Measurements from ENCODE around the gene HAL.

DNA sequence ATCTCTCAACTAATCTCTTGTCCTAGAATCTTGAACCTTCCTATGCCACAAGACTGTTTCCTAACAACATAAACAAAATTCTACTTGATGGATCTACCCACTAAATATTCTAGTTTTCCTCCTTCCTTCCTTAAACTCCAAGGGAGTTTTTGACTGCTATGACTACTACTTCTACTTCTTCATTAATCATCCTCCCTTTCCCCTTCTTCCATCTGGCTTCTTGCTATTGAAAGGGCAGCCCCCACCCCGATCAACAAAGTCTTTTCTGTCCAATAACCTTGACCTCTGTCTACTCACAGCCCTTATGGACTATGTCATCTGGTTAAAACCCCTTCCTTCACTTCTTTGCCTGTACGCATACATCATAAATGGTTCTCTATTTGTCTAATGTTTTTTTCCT, 33.7 kb upstream of the HAL start:
- TF ChIP-seq TAF1 (conservative IDR thresholded peaks at IDR 0.05) (no peak), RXRA (IDR thresholded peaks at IDR 0.05) (no peak), GABPA (IDR thresholded peaks at IDR 0.05 in 1 of 2, conservative IDR thresholded peaks at IDR 0.05 in 1 of 2) (no peak), YY1 (IDR thresholded peaks at IDR 0.05) (no peak), SP1 (IDR thresholded peaks at IDR 0.05) (no peak), EGR1 (IDR thresholded peaks at IDR 0.05; ENCODE audit: low read depth in 2 of 2) (no peak), NR2F2 (IDR thresholded peaks at IDR 0.05) (no peak), HNF4A (conservative IDR thresholded peaks at IDR 0.05) (no peak)
- TF ChIP-seq, protein P1, sequence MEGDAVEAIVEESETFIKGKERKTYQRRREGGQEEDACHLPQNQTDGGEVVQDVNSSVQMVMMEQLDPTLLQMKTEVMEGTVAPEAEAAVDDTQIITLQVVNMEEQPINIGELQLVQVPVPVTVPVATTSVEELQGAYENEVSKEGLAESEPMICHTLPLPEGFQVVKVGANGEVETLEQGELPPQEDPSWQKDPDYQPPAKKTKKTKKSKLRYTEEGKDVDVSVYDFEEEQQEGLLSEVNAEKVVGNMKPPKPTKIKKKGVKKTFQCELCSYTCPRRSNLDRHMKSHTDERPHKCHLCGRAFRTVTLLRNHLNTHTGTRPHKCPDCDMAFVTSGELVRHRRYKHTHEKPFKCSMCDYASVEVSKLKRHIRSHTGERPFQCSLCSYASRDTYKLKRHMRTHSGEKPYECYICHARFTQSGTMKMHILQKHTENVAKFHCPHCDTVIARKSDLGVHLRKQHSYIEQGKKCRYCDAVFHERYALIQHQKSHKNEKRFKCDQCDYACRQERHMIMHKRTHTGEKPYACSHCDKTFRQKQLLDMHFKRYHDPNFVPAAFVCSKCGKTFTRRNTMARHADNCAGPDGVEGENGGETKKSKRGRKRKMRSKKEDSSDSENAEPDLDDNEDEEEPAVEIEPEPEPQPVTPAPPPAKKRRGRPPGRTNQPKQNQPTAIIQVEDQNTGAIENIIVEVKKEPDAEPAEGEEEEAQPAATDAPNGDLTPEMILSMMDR (IDR thresholded peaks at IDR 0.05; ENCODE audit: low read depth, low read length, missing input control) = no peak
- TF ChIP-seq, protein P2, sequence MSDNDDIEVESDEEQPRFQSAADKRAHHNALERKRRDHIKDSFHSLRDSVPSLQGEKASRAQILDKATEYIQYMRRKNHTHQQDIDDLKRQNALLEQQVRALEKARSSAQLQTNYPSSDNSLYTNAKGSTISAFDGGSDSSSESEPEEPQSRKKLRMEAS (IDR thresholded peaks at IDR 0.05) = no peak
- TF ChIP-seq, protein P3, sequence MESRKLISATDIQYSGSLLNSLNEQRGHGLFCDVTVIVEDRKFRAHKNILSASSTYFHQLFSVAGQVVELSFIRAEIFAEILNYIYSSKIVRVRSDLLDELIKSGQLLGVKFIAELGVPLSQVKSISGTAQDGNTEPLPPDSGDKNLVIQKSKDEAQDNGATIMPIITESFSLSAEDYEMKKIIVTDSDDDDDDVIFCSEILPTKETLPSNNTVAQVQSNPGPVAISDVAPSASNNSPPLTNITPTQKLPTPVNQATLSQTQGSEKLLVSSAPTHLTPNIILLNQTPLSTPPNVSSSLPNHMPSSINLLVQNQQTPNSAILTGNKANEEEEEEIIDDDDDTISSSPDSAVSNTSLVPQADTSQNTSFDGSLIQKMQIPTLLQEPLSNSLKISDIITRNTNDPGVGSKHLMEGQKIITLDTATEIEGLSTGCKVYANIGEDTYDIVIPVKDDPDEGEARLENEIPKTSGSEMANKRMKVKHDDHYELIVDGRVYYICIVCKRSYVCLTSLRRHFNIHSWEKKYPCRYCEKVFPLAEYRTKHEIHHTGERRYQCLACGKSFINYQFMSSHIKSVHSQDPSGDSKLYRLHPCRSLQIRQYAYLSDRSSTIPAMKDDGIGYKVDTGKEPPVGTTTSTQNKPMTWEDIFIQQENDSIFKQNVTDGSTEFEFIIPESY (IDR thresholded peaks at IDR 0.05) = no peak
- TF ChIP-seq, protein P4, sequence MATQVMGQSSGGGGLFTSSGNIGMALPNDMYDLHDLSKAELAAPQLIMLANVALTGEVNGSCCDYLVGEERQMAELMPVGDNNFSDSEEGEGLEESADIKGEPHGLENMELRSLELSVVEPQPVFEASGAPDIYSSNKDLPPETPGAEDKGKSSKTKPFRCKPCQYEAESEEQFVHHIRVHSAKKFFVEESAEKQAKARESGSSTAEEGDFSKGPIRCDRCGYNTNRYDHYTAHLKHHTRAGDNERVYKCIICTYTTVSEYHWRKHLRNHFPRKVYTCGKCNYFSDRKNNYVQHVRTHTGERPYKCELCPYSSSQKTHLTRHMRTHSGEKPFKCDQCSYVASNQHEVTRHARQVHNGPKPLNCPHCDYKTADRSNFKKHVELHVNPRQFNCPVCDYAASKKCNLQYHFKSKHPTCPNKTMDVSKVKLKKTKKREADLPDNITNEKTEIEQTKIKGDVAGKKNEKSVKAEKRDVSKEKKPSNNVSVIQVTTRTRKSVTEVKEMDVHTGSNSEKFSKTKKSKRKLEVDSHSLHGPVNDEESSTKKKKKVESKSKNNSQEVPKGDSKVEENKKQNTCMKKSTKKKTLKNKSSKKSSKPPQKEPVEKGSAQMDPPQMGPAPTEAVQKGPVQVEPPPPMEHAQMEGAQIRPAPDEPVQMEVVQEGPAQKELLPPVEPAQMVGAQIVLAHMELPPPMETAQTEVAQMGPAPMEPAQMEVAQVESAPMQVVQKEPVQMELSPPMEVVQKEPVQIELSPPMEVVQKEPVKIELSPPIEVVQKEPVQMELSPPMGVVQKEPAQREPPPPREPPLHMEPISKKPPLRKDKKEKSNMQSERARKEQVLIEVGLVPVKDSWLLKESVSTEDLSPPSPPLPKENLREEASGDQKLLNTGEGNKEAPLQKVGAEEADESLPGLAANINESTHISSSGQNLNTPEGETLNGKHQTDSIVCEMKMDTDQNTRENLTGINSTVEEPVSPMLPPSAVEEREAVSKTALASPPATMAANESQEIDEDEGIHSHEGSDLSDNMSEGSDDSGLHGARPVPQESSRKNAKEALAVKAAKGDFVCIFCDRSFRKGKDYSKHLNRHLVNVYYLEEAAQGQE (IDR thresholded peaks at IDR 0.05) = no peak
